Smooth muscle cell (in vitro differentiated cells): Measurements from ENCODE around the gene STRADA. TPM values are rescaled to one million over a fixed set of nuclear protein-coding genes. Genes with fewer than 3 reads are reported as not detected.

ENCODE experiments used
- DNase-seq: peaks from one replicate; lab custom pipeline; 2025; ENCODE audit not compliant: unreplicated experiment; lab: John Stamatoyannopoulos, UW
- H2AFZ ChIP-seq: fragments of 200-600 bp; sonication (generic); 2 replicates; pipeline ENCODE4 v1.6.0; 2016; ENCODE audit warnings: antibody characterized with exemption, low read depth, mild to moderate bottlenecking
- H3F3A ChIP-seq: fragments of 200-600 bp; sonication (generic); 2 replicates; pipeline ENCODE4 v1.6.0; 2017; ENCODE audit warnings: antibody characterized with exemption, low read depth
- H3K27ac ChIP-seq: fragments of 200-600 bp; sonication (generic); 2 replicates; pipeline ENCODE4 v1.5.1; 2016; ENCODE audit warnings: low read depth, mild to moderate bottlenecking
- H3K27me3 ChIP-seq: fragments of 200-600 bp; sonication (generic); 2 replicates; pipeline ENCODE4 v1.6.1; 2016; ENCODE audit warnings: low read depth, mild to moderate bottlenecking
- H3K36me3 ChIP-seq: fragments of 200-600 bp; sonication (generic); 2 replicates; pipeline ENCODE4 v1.5.1; 2016; ENCODE audit warnings: low read depth
- H3K4me1 ChIP-seq: fragments of 200-600 bp; sonication (generic); 2 replicates; pipeline ENCODE4 v1.5.1; 2016; ENCODE audit warnings: low read depth
- H3K4me2 ChIP-seq: fragments of 200-600 bp; sonication (generic); 2 replicates; pipeline ENCODE4 v1.6.0; 2016; ENCODE audit warnings: mild to moderate bottlenecking
- H3K4me3 ChIP-seq: fragments of 200-600 bp; sonication (generic); 2 replicates; pipeline ENCODE4 v1.5.1; 2016; ENCODE audit warnings: mild to moderate bottlenecking
- H3K79me2 ChIP-seq: fragments of 200-600 bp; sonication (generic); 2 replicates; pipeline ENCODE4 v1.6.0; 2016; ENCODE audit warnings: low read depth, mild to moderate bottlenecking
- H3K9ac ChIP-seq: fragments of 200-600 bp; sonication (generic); 2 replicates; pipeline ENCODE4 v1.6.0; 2016; ENCODE audit warnings: low read depth
- H3K9me3 ChIP-seq: fragments of 200-600 bp; sonication (generic); replicated peaks from 2 replicates; pipeline ENCODE4 v1.5.1; 2016; ENCODE audit warnings: low read depth
- H4K20me1 ChIP-seq: fragments of 200-600 bp; sonication (generic); 2 replicates; pipeline ENCODE4 v1.6.0; 2016; ENCODE audit warnings: low read depth
- WGBS: methylation state at CpG from one replicate; pipeline ENCODE4 v1.1.7; 2016; ENCODE audit warnings: low lambda C conversion rate; 5-methylcytosine and 5-hydroxymethylcytosine counted together
- polyA plus RNA-seq: library from polyadenylated mRNA; unstranded; fragments of >200 nt; fragmentation: Nextera tagmentation; extraction: Ambion mirVana; gene quantifications from 2 replicates; pipeline ENCODE4 v1.2.1, GENCODE V29; 2016
- total RNA-seq: library from RNA; depleted of rRNA; stranded (reverse); fragments of >200 nt; gene quantifications from 2 replicates; pipeline ENCODE4 v1.2.3, GENCODE V29; 2014
- TF ChIP-seq, protein P1 (sequence below): fragments of 200-600 bp; sonication (generic); IDR thresholded peaks from 2 replicates; pipeline ENCODE4 v1.5.1; 2017; ENCODE audit warnings: borderline replicate concordance, mild to moderate bottlenecking, antibody characterized with exemption; ENCODE audit not compliant: insufficient read depth, poor library complexity, severe bottlenecking

The STRADA gene
- total and polyA plus RNA-seq, 2 experiments from 2014 or later: 13.6 to 26.8 TPM

DNA sequence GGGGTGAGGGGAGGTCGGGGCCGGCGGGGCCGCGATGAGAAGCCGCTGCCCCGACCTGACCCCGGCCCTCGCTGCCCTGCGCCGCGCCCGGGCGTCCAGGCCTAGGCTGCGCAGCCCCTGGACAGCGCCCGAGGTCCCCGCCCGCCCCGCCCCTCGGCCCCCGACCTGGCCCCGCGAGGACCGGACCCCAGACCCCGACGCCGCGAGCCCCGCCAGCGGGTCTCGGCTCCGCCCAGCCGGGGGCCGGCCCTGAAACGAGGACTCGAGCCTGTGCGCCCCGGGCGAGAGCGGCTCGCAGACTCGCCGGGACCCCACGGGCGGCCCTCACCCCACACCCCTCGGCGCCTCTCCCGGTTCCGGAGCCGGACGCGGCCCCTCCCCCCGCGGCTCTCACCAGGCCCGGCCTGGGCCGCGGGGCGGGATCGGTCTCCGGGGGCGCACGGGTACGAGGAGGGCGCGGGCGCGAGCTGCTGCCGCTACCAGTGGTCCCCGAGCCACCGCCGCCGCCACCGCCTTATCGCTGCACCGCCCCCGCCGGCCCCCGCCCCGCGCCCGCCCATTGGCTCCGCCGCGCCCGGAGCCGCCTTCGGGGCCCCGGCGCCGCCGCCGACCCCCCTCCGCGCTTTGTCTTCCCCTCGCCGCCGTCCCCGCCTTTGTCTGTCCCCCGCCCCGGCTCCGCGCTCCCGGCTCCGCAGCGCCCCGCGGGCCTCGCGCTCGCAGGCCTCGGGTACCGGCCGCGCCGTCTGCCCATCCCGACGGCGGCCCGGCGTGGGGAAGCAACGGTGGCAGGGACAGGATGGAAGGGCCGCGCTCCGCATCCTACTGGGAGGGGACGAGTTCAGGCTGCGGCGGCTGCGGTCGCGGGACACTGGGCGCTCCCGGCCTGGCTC, 41.7 kb downstream of the STRADA start, which contains the start of gene LIMD2:
Gene LIMD2, minus strand, starts transcription at position 488 of the 890 bp plus-strand sequence. CDS start 827 bp downstream, outside the sequence.
- Histone ChIP-seq H3K4me3 (peak within 1 kb of the TSS; percentile 65), H3K36me3 (no peaks in the 10 kb centered on the region), H2AFZ (no peak within 1 kb of the TSS), H3K4me1 (peaks cover 13% of the 10 kb centered on the region), H3K9me3 (no peaks in the 10 kb centered on the region), H3K4me2 (peak within 1 kb of the TSS; percentile 95), H3F3A (no peaks in the 10 kb centered on the region), H3K79me2 (no peaks in the 10 kb centered on the region), H3K9ac (peak within 1 kb of the TSS; percentile 39), H3K27ac (peak within 1 kb of the TSS; percentile 56), H3K27me3 (no peaks in the 10 kb centered on the region), H4K20me1 (peaks cover 20% of the 10 kb centered on the region)
- WGBS: 0% methylated on average over 61 of the region's 133 CpGs
- TF ChIP-seq, protein P1, sequence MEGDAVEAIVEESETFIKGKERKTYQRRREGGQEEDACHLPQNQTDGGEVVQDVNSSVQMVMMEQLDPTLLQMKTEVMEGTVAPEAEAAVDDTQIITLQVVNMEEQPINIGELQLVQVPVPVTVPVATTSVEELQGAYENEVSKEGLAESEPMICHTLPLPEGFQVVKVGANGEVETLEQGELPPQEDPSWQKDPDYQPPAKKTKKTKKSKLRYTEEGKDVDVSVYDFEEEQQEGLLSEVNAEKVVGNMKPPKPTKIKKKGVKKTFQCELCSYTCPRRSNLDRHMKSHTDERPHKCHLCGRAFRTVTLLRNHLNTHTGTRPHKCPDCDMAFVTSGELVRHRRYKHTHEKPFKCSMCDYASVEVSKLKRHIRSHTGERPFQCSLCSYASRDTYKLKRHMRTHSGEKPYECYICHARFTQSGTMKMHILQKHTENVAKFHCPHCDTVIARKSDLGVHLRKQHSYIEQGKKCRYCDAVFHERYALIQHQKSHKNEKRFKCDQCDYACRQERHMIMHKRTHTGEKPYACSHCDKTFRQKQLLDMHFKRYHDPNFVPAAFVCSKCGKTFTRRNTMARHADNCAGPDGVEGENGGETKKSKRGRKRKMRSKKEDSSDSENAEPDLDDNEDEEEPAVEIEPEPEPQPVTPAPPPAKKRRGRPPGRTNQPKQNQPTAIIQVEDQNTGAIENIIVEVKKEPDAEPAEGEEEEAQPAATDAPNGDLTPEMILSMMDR: no peak
- DNase-seq: peak; percentile 48

DNA sequence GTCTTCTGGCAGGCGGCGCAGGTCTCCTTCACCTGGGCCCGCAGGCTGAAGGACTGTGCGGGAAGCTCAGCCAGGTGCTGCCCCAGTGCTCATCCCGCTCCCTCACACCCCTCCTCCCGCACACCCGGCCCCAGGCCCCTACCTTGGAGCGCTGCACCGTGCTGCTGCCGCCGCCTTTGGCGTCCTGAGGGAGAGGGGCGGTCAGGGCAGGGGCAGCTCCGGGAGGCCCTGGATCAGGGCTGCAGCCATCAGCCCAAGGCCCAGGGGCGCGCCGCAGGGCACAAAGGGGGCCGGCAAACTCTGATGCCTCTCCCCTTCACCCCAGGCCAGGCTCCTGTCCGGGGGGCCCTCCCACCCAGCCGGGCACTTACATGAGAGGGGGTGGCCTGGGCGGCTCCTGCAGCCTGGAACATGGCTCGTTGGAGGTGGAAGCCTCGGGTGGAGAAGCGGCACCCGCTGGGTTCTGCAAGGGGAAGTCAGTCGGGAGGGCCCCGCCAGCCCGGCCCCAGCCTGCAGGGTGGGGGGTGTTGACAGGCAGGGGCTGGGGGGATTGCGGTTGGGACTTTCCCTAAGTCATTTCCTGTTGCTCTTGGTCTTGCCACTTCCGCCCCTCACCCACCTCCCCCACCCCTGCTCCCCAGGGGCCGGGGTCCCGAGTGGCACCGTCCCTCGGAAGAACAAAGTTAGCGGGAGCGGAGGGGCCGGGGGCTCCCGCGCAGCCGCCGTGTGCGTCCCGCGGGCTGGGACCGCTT, 42.5 kb downstream of the STRADA start:
- Histone ChIP-seq H3K4me3 (peak overlapping the region; percentile 65), H3K27me3 (no peaks in the 10 kb centered on the region), H4K20me1 (peaks cover 20% of the 10 kb centered on the region), H3K9me3 (no peaks in the 10 kb centered on the region), H2AFZ (no peak overlapping the region), H3K4me1 (peaks cover 13% of the 10 kb centered on the region), H3K9ac (peak overlapping the region; percentile 39), H3K79me2 (no peaks in the 10 kb centered on the region), H3F3A (no peaks in the 10 kb centered on the region), H3K36me3 (no peaks in the 10 kb centered on the region), H3K27ac (peak overlapping the region; percentile 15), H3K4me2 (peak overlapping the region; percentile 95)
- DNase-seq: no peak
- WGBS: 9% methylated on average over 25 of the region's 45 CpGs
- TF ChIP-seq, protein P1: no peak

DNA sequence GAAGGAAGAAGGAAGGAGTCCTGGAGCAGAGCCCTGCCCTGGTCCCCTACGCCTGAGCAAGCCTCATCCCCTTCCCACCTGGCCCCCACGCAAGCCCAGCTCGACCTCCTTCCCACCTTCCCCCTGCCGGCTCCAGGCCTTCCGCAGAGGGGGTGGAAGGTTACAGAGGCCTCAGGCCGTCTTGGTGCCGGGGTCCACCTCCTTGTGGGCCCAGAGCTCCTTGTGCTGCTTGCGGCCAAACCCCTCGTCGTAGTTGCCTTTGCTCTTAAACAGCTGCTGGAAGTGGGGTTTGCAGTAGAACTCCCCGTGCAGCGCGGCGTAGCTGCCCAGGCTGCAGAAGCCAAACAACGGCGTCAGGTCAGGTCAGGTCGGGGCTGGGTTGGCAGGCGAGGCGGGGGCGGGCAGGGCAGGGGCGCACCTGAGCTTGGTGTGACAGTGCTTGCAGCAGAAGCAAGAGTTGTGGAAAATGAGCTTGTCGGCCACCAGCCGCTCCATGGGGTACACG, 43.2 kb downstream of the STRADA start:
- no peaks in the 10 kb centered on the region for H3F3A ChIP-seq
- H3K27me3 ChIP-seq: no peaks in the 10 kb centered on the region
- H3K27ac ChIP-seq: no peak overlapping the region
- H3K4me1 ChIP-seq: peaks cover 13% of the 10 kb centered on the region
- no peak overlapping the region for H3K9ac ChIP-seq
- TF ChIP-seq, protein P1: no peak
- no peaks in the 10 kb centered on the region for H3K9me3 ChIP-seq
- no peak for DNase-seq
- 60% methylated on average over 23 of the region's 24 CpGs for WGBS
- H3K36me3 ChIP-seq: no peaks in the 10 kb centered on the region
- H4K20me1 ChIP-seq: peaks cover 20% of the 10 kb centered on the region
- no peak overlapping the region for H2AFZ ChIP-seq
- peak overlapping the region; percentile 95 for H3K4me2 ChIP-seq
- H3K79me2 ChIP-seq: no peaks in the 10 kb centered on the region
- peak overlapping the region; percentile 65 for H3K4me3 ChIP-seq
